H1 (cell line): ENCODE measurements around the gene KLHL5. TPM values are rescaled to one million over a fixed set of nuclear protein-coding genes. Genes with fewer than 3 reads are reported as not detected.

Source experiments
- CTCF ChIA-PET: fragments of 300-600 bp; sonication (Branson Sonifier 250); formaldehyde crosslinking; loops from one replicate; lab custom pipeline; 2021; ENCODE audit not compliant: partially characterized antibody; lab: Charles Lee
- POLR2A ChIA-PET: fragments of 300-600 bp; sonication (Branson Sonifier 250); formaldehyde crosslinking; loops from one replicate; lab custom pipeline; 2021; ENCODE audit warnings: inconsistent platforms; ENCODE audit not compliant: partially characterized antibody; lab: Charles Lee
- DNase-seq, 2 experiments: peaks; one replicate each; pipeline versions ENCODE4 v3.0.0 to v3.0.0-alpha.2; 2010 to 2022; ENCODE audit warnings: low spot score in 2 of 2, low read depth in 1 of 2, mixed read lengths in 1 of 2
- FAIRE-seq: peaks from 2 replicates; lab custom pipeline; 2011; peaks lifted over from hg19 to GRCh38; lab: Jason Lieb, UNC
- H2AFZ ChIP-seq: 2 replicates; pipeline ENCODE4 v1.8.1; 2012; ENCODE audit warnings: low read length, inconsistent platforms
- H2AK5ac ChIP-seq: 2 replicates; pipeline ENCODE4 v1.6.1; 2013; ENCODE audit warnings: low read depth, low read length
- H2BK120ac ChIP-seq: replicated peaks from 2 replicates; pipeline ENCODE3; 2013; ENCODE audit warnings: low read depth, low read length, inconsistent platforms
- H2BK12ac ChIP-seq: 2 replicates; pipeline ENCODE4 v1.6.1; 2013; ENCODE audit warnings: low read depth, low read length
- H2BK15ac ChIP-seq: 2 replicates; pipeline ENCODE4 v1.6.1; 2013; ENCODE audit warnings: low read length
- H2BK20ac ChIP-seq: 2 replicates; pipeline ENCODE4 v1.6.1; 2013; ENCODE audit warnings: low read length
- H2BK5ac ChIP-seq: 2 replicates; pipeline ENCODE4 v1.6.1; 2013; ENCODE audit warnings: low read depth, low read length
- H3K14ac ChIP-seq: 2 replicates; pipeline ENCODE4 v1.6.1; 2013; ENCODE audit warnings: inconsistent platforms; ENCODE audit not compliant: insufficient read length
- H3K18ac ChIP-seq: 2 replicates; pipeline ENCODE4 v1.6.1; 2013; ENCODE audit warnings: low read length; ENCODE audit errors: extremely low read depth
- H3K23ac ChIP-seq: 2 replicates; pipeline ENCODE4 v1.6.1; 2013; ENCODE audit warnings: inconsistent platforms; ENCODE audit not compliant: insufficient read length
- H3K23me2 ChIP-seq: 2 replicates; pipeline ENCODE4 v1.6.1; 2013; ENCODE audit warnings: low read depth, low read length
- H3K27ac ChIP-seq: 2 replicates; pipeline ENCODE4 v1.6.1; 2011; ENCODE audit warnings: low read depth, low read length, inconsistent platforms
- H3K27me3 ChIP-seq, 4 experiments: replicated peaks in 1 of 4; 1 replicate in 1 of 4; 2 replicates in 3 of 4; pipeline versions ENCODE4 v1.6.1 to v1.8.1; 2011 to 2013; ENCODE audit warnings: low read length in 3 of 4, mild to moderate bottlenecking in 3 of 4, inconsistent platforms in 2 of 4, mixed read lengths in 2 of 4, moderate library complexity in 1 of 4; ENCODE audit not compliant: control insufficient read depth in 3 of 4, insufficient read depth in 3 of 4; ENCODE audit errors: extremely low read depth in 1 of 4
- H3K36me3 ChIP-seq, 4 experiments: 2 replicates each; pipeline versions ENCODE4 v1.6.1 to v1.8.1; 2011 to 2013; ENCODE audit warnings: mild to moderate bottlenecking in 4 of 4, low read length in 3 of 4, moderate library complexity in 2 of 4, control low read depth in 1 of 4, inconsistent platforms in 1 of 4; ENCODE audit not compliant: insufficient read depth in 4 of 4, control insufficient read depth in 2 of 4
- H3K4ac ChIP-seq: replicated peaks from 2 replicates; pipeline ENCODE3; 2013; ENCODE audit warnings: low read length, low read depth, mixed read lengths, inconsistent platforms; ENCODE audit not compliant: insufficient read length
- H3K4me1 ChIP-seq, 4 experiments: replicated peaks in 1 of 4; 1 replicate in 1 of 4; 2 replicates in 3 of 4; pipeline versions ENCODE4 v1.6.1 to v1.8.1; 2011 to 2013; ENCODE audit warnings: low read length in 3 of 4, inconsistent platforms in 2 of 4, mixed read lengths in 1 of 4; ENCODE audit not compliant: insufficient read depth in 4 of 4, control insufficient read depth in 3 of 4
- H3K4me2 ChIP-seq, 2 experiments: 2 replicates each; pipeline versions ENCODE4 v1.6.1 to v1.8.1; 2011 to 2013; ENCODE audit warnings: low read depth in 2 of 2, low read length in 2 of 2, control low read depth in 1 of 2, inconsistent platforms in 1 of 2, mild to moderate bottlenecking in 1 of 2; ENCODE audit not compliant: insufficient read depth in 1 of 2
- H3K4me3 ChIP-seq, 4 experiments: fragments of 200-600, 300-600 bp in 1 of 4; sonication (generic), shearing (Covaris generic), sonication (Bioruptor Twin) in 1 of 4; 2 replicates each; pipeline versions ENCODE4 v1.5.1 to v1.8.1; 2011 to 2016; ENCODE audit warnings: low read length in 4 of 4, low read depth in 3 of 4, control low read depth in 2 of 4, inconsistent platforms in 2 of 4, mild to moderate bottlenecking in 2 of 4, mixed read lengths in 1 of 4, moderate library complexity in 1 of 4; ENCODE audit not compliant: insufficient read depth in 2 of 4; ENCODE audit errors: extremely low read depth in 1 of 4
- H3K56ac ChIP-seq: replicated peaks from 2 replicates; pipeline ENCODE3; 2013; ENCODE audit warnings: low read depth, mild to moderate bottlenecking, mixed read lengths, low read length, inconsistent platforms; ENCODE audit not compliant: insufficient read length
- H3K79me1 ChIP-seq: 2 replicates; pipeline ENCODE4 v1.6.1; 2013; ENCODE audit warnings: low read depth, low read length, control low read depth
- H3K79me2 ChIP-seq, 2 experiments: 2 replicates each; pipeline versions ENCODE4 v1.6.1 to v1.8.1; 2012 to 2013; ENCODE audit warnings: low read length in 2 of 2, mild to moderate bottlenecking in 2 of 2, inconsistent platforms in 1 of 2; ENCODE audit not compliant: insufficient read depth in 2 of 2, control insufficient read depth in 1 of 2
- H3K9ac ChIP-seq, 4 experiments: replicated peaks in 1 of 4; 1 replicate in 1 of 4; 2 replicates in 3 of 4; pipeline versions ENCODE4 v1.6.1 to v1.8.1; 2011 to 2013; ENCODE audit warnings: low read depth in 3 of 4, low read length in 3 of 4, control low read depth in 2 of 4, mild to moderate bottlenecking in 2 of 4, moderate library complexity in 2 of 4, inconsistent platforms in 1 of 4; ENCODE audit errors: extremely low read depth in 1 of 4
- H3K9me3 ChIP-seq, 2 experiments: 2 replicates each; pipeline versions ENCODE4 v1.6.1 to v1.8.1; 2012 to 2013; ENCODE audit warnings: mild to moderate bottlenecking in 2 of 2, moderate library complexity in 2 of 2, control low read depth in 1 of 2, inconsistent platforms in 1 of 2, low read depth in 1 of 2, low read length in 1 of 2, mixed read lengths in 1 of 2; ENCODE audit not compliant: insufficient read depth in 2 of 2
- H4K20me1 ChIP-seq, 2 experiments: replicated peaks in 1 of 2; 2 replicates each; pipeline versions ENCODE3 to v1.8.1; 2011 to 2013; ENCODE audit warnings: inconsistent platforms in 2 of 2, low read length in 2 of 2, mild to moderate bottlenecking in 1 of 2; ENCODE audit not compliant: insufficient read depth in 2 of 2, control insufficient read depth in 1 of 2
- H4K5ac ChIP-seq: 2 replicates; pipeline ENCODE4 v1.6.1; 2013; ENCODE audit warnings: low read length, low read depth, mixed read lengths, inconsistent platforms; ENCODE audit not compliant: insufficient read length
- H4K8ac ChIP-seq: 2 replicates; pipeline ENCODE4 v1.8.0; 2013; ENCODE audit warnings: mild to moderate bottlenecking, moderate library complexity, low read length, inconsistent platforms; ENCODE audit not compliant: insufficient read depth; ENCODE audit errors: extremely low read depth
- H4K91ac ChIP-seq: replicated peaks from 2 replicates; pipeline ENCODE3; 2013; ENCODE audit warnings: low read length, mixed read lengths, inconsistent platforms; ENCODE audit not compliant: insufficient read length
- MAX ChIP-seq: IDR thresholded peaks from 2 replicates; pipeline ENCODE4 v1.6.1; 2012; ENCODE audit warnings: inconsistent platforms
- SIRT6 ChIP-seq: IDR thresholded peaks from one replicate; pipeline ENCODE4 v1.7.1; 2012; ENCODE audit warnings: low read length, inconsistent platforms
- WGBS, 2 experiments: shearing (Covaris generic) in 1 of 2; methylation state at CpG; one replicate each; pipeline versions ENCODE4 v1.1.6 to v1.1.7; 2013 to 2015; ENCODE audit warnings: low lambda C conversion rate in 2 of 2, mixed read lengths in 2 of 2, inconsistent platforms in 1 of 2, low coverage in 1 of 2, missing lambda C conversion rate in 1 of 2; ENCODE audit not compliant: insufficient replicate concordance in 2 of 2, insufficient coverage in 1 of 2, insufficient read length in 1 of 2; ENCODE audit errors: extremely low coverage in 1 of 2, missing lambda C conversion rate in 1 of 2; 5-methylcytosine and 5-hydroxymethylcytosine counted together
- polyA plus RNA-seq, 7 experiments: library from polyadenylated mRNA; depleted of rRNA in 3 of 7; stranded (reverse) in 5 of 7; unstranded in 2 of 7; fragments of >200 nt in 5 of 7; fragments of 200-250 nt in 2 of 7; gene quantifications; 1 replicate in 5 of 7; 2 replicates in 1 of 7; 4 replicates in 1 of 7; pipeline versions ENCODE4 v1.2.1 to v1.2.3, GENCODE V29; 2011 to 2013; ENCODE audit warnings: missing spikeins in 2 of 7, mixed read lengths in 2 of 7
- total RNA-seq: library from RNA; stranded (reverse); fragmentation: NEBNext Ultra II Directional; extraction: Animal tissue kit (Norgen Biotek cat#: 25700); gene quantifications from 2 replicates; pipeline ENCODE4 v1.2.1, GENCODE V29; 2021

The KLHL5 gene
- total and polyA plus RNA-seq, 2 of the 8 experiments (the other 6 are each of a cell fraction or from before 2014, with no cell fraction given) = 13.0 to 23.6 TPM

- H4K20me1 ChIP-seq = no peaks in the 10 kb centered on the region
- H2BK120ac ChIP-seq = no peak overlapping the region
- H3K18ac ChIP-seq = no peak overlapping the region
- H3K9me3 ChIP-seq = no peaks in the 10 kb centered on the region
- H2BK5ac ChIP-seq = no peak overlapping the region
- no peak overlapping the region for H3K4me3 ChIP-seq
- no peak overlapping the region for H3K14ac ChIP-seq
- no peak overlapping the region for H3K4ac ChIP-seq
- H2BK12ac ChIP-seq = no peak overlapping the region
- no peaks in the 10 kb centered on the region for H3K79me2 ChIP-seq
- no peak overlapping the region for H4K91ac ChIP-seq
- 88% methylated on average over 7 of the region's 7 CpGs; no CpG with 5 or more reads in 1 of the 2 experiments for WGBS, 2 experiments
- no peak overlapping the region for H2BK15ac ChIP-seq
- no peak overlapping the region for H4K5ac ChIP-seq
- H3K27ac ChIP-seq = no peak overlapping the region
- H3K4me2 ChIP-seq = no peak overlapping the region
- no peaks in the 10 kb centered on the region for H3K36me3 ChIP-seq
- H3K23ac ChIP-seq = no peak overlapping the region
- no peaks in the 10 kb centered on the region for H3K79me1 ChIP-seq
- no peak overlapping the region for H2AK5ac ChIP-seq
- H2BK20ac ChIP-seq = no peak overlapping the region
- ChIA-PET CTCF (interaction anchor here (1.1 to 2.1 kb wide), 3 partner anchors 108 to 409 kb away, joined by 4 to 6 read pairs (median 4); no protein-coding TSS in a partner anchor), POLR2A (no interaction called here)
- TF ChIP-seq SIRT6 (no peak), MAX (0 out of 2 replicates have a peak, but pooled peaks have one; percentile 19)
- DNase-seq (no peak), FAIRE-seq (no peak)
- no peaks in the 10 kb centered on the region for H3K23me2 ChIP-seq
- H3K27me3 ChIP-seq = no peaks in the 10 kb centered on the region
- H3K4me1 ChIP-seq = peaks cover 0 to 3% (median 0%) of the 10 kb centered on the region in 4 experiments; a peak in 3 of 7 replicates
- H3K56ac ChIP-seq = no peak overlapping the region
- H3K9ac ChIP-seq = no peak overlapping the region
- no peak overlapping the region for H2AFZ ChIP-seq
- H4K8ac ChIP-seq = no peak overlapping the region
Observed at GRCh38 chr4:39166669-39167068, 104.6 kb downstream of the KLHL5 start.
